22Rv1 (cell line): ENCODE results near the gene NDUFV2.

Experiments
- ZFX ChIP-seq: fragments of 450-650 bp; IDR thresholded peaks from 2 replicates; pipeline ENCODE4 v1.6.1; 2017; ENCODE audit warnings: antibody characterized with exemption, borderline replicate concordance
- TF ChIP-seq, protein P1 (sequence below): fragments of 450-650 bp; IDR thresholded peaks from 2 replicates; pipeline ENCODE4 v1.5.1; 2017; ENCODE audit warnings: mild to moderate bottlenecking

DNA sequence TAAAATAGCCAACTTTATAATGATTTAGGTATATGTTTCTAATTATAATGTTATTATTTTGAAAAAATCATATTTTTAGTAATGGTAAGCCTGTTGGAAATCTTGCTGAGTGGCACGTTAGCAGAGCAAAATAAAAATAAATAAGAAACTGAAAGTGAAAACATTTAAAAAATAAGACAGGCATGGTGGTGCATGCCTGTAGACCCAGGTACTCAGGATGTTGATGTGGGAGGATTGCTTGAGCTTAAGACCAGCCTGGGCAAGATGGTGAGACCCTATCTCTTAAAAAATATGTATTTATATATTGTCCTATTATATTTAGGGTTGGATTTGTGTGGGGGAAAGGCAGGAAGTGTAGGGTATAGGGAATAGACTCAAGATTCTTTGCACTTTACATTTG lies 18.3 kb downstream of the NDUFV2 start:
- TF ChIP-seq, protein P1, sequence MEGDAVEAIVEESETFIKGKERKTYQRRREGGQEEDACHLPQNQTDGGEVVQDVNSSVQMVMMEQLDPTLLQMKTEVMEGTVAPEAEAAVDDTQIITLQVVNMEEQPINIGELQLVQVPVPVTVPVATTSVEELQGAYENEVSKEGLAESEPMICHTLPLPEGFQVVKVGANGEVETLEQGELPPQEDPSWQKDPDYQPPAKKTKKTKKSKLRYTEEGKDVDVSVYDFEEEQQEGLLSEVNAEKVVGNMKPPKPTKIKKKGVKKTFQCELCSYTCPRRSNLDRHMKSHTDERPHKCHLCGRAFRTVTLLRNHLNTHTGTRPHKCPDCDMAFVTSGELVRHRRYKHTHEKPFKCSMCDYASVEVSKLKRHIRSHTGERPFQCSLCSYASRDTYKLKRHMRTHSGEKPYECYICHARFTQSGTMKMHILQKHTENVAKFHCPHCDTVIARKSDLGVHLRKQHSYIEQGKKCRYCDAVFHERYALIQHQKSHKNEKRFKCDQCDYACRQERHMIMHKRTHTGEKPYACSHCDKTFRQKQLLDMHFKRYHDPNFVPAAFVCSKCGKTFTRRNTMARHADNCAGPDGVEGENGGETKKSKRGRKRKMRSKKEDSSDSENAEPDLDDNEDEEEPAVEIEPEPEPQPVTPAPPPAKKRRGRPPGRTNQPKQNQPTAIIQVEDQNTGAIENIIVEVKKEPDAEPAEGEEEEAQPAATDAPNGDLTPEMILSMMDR, result no peak
- no peak for TF ChIP-seq ZFX
